Neuronal stem cell (in vitro differentiated cells): ENCODE data around the gene SAP25.
"Not testable (repeated sequence)": the region's sequence is repeated elsewhere in the genome, so short reads cannot be mapped to it uniquely, and the experiment has no call there.

ENCODE experiments used
- DNase-seq: peaks from one replicate; pipeline ENCODE4 v3.0.0-alpha.2; 2013; ENCODE audit warnings: low spot score
- H2AFZ ChIP-seq: one replicate; pipeline ENCODE4 v1.6.1; 2013; ENCODE audit warnings: mild to moderate bottlenecking, low read length, inconsistent platforms
- H2AK5ac ChIP-seq: 2 replicates; pipeline ENCODE4 v1.6.1; 2013; ENCODE audit warnings: low read depth, mild to moderate bottlenecking, inconsistent platforms, low read length, moderate library complexity, mixed read lengths
- H2BK120ac ChIP-seq: 2 replicates; pipeline ENCODE4 v1.6.1; 2013; ENCODE audit warnings: low read depth, mild to moderate bottlenecking, inconsistent platforms, low read length, moderate library complexity, mixed read lengths
- H2BK12ac ChIP-seq: one replicate; pipeline ENCODE4 v1.6.1; 2013; ENCODE audit warnings: low read length, inconsistent platforms
- H2BK15ac ChIP-seq: 2 replicates; pipeline ENCODE4 v1.6.1; 2013; ENCODE audit warnings: mild to moderate bottlenecking, low read length, inconsistent platforms, mixed read lengths
- H2BK5ac ChIP-seq: one replicate; pipeline ENCODE4 v1.6.1; 2013; ENCODE audit warnings: inconsistent platforms, mild to moderate bottlenecking, low read length, moderate library complexity
- H3K14ac ChIP-seq: one replicate; pipeline ENCODE4 v1.6.1; 2013; ENCODE audit warnings: low read length, inconsistent platforms
- H3K18ac ChIP-seq: 2 replicates; pipeline ENCODE4 v1.6.1; 2013; ENCODE audit warnings: low read length, inconsistent platforms
- H3K23ac ChIP-seq: 2 replicates; pipeline ENCODE4 v1.6.1; 2013; ENCODE audit warnings: low read depth, mild to moderate bottlenecking, mixed read lengths, low read length, inconsistent platforms; ENCODE audit not compliant: poor library complexity
- H3K27ac ChIP-seq: replicated peaks from 3 replicates; pipeline ENCODE4 v1.5.1; 2013; ENCODE audit warnings: low read length, inconsistent platforms
- H3K27me3 ChIP-seq, 3 experiments: 2 replicates each; pipeline ENCODE4 v1.6.1; 2013; ENCODE audit warnings: low read length in 3 of 3, mild to moderate bottlenecking in 2 of 3, inconsistent platforms in 1 of 3, low read depth in 1 of 3, mixed read lengths in 1 of 3, moderate library complexity in 1 of 3; ENCODE audit not compliant: control insufficient read depth in 3 of 3, insufficient read depth in 3 of 3
- H3K36me3 ChIP-seq, 2 donors: replicated peaks in 1 of 2; 2 replicates each; pipeline ENCODE4 v1.6.1; 2013; ENCODE audit warnings: low read length in 2 of 2; ENCODE audit not compliant: control insufficient read depth in 2 of 2, insufficient read depth in 2 of 2
- H3K4ac ChIP-seq: 2 replicates; pipeline ENCODE4 v1.6.1; 2013; ENCODE audit warnings: inconsistent platforms, mild to moderate bottlenecking, low read length, moderate library complexity
- H3K4me1 ChIP-seq, 2 donors: 1 replicate in 1 of 2; 2 replicates in 1 of 2; pipeline ENCODE4 v1.6.1; 2013; ENCODE audit warnings: low read length in 2 of 2, low read depth in 1 of 2; ENCODE audit not compliant: control insufficient read depth in 2 of 2, insufficient read depth in 1 of 2
- H3K4me2 ChIP-seq: one replicate; pipeline ENCODE4 v1.6.1; 2013; ENCODE audit warnings: mild to moderate bottlenecking, low read length, inconsistent platforms; ENCODE audit not compliant: insufficient read depth, poor library complexity, severe bottlenecking
- H3K4me3 ChIP-seq, 2 donors: 2 replicates each; pipeline ENCODE4 v1.5.1; 2013; ENCODE audit warnings: low read length in 2 of 2, mild to moderate bottlenecking in 2 of 2, inconsistent platforms in 1 of 2, moderate library complexity in 1 of 2
- H3K79me1 ChIP-seq: one replicate; pipeline ENCODE4 v1.6.1; 2013; ENCODE audit warnings: low read depth, mild to moderate bottlenecking, inconsistent platforms, low read length, moderate library complexity
- H3K9ac ChIP-seq: one replicate; pipeline ENCODE4 v1.6.1; 2013; ENCODE audit warnings: mild to moderate bottlenecking, low read depth, low read length, inconsistent platforms; ENCODE audit not compliant: poor library complexity
- H3K9me3 ChIP-seq, 2 donors: replicated peaks in 1 of 2; 2 replicates each; pipeline versions ENCODE3 to v1.6.1; 2013; ENCODE audit warnings: low read length in 2 of 2, mild to moderate bottlenecking in 2 of 2, inconsistent platforms in 1 of 2, low read depth in 1 of 2, mixed read lengths in 1 of 2, moderate library complexity in 1 of 2; ENCODE audit not compliant: control insufficient read depth in 2 of 2, insufficient read depth in 1 of 2
- H4K8ac ChIP-seq: one replicate; pipeline ENCODE4 v1.6.1; 2013; ENCODE audit warnings: low read depth, mild to moderate bottlenecking, inconsistent platforms, low read length, moderate library complexity
- H4K91ac ChIP-seq: one replicate; pipeline ENCODE4 v1.6.1; 2013; ENCODE audit warnings: low read length, low read depth, mild to moderate bottlenecking, inconsistent platforms; ENCODE audit not compliant: poor library complexity
- WGBS, 2 donors: extraction: QIAGEN DNeasy Blood & Tissue Kit; methylation state at CpG; one replicate each; pipeline ENCODE4 v1.1.7; 2013; ENCODE audit warnings: missing lambda C conversion rate in 2 of 2, mixed read lengths in 1 of 2; ENCODE audit not compliant: insufficient read length in 2 of 2, insufficient replicate concordance in 1 of 2; ENCODE audit errors: extremely low coverage in 2 of 2; 5-methylcytosine and 5-hydroxymethylcytosine counted together

Gene SAP25

GRCh38 chr7:100536695-100537094 is 37.0 kb downstream of the SAP25 start:
- not testable (repeated sequence) for DNase-seq, H3K4me2 ChIP-seq
- WGBS, 2 donors = no CpG with 5 or more reads among the region's 2 CpGs

GRCh38 chr7:100535982-100536381 is 37.7 kb downstream of the SAP25 start:
- H3K9me3 ChIP-seq = not testable (repeated sequence)

More at GRCh38 chr7:100536695-100537094, 37.0 kb downstream of the SAP25 start:
- H2BK15ac ChIP-seq, H3K4me1 ChIP-seq, H2BK120ac ChIP-seq, H3K27ac ChIP-seq, H2AFZ ChIP-seq, H4K91ac ChIP-seq, H3K9me3 ChIP-seq, H2BK5ac ChIP-seq, H4K8ac ChIP-seq, H3K4me3 ChIP-seq, H3K79me1 ChIP-seq, H3K9ac ChIP-seq, H3K4ac ChIP-seq, H2AK5ac ChIP-seq, H3K14ac ChIP-seq, H3K27me3 ChIP-seq, H3K18ac ChIP-seq, H3K36me3 ChIP-seq, H3K23ac ChIP-seq, H2BK12ac ChIP-seq: not testable (repeated sequence)

GRCh38 chr7:100532165-100533022 is 41.3 kb downstream of the SAP25 start:
- Histone ChIP-seq H3K4ac (no peak overlapping the region), H3K9ac (no peak overlapping the region), H2BK12ac (no peak overlapping the region), H3K4me3 (no peak overlapping the region), H3K36me3 (no peaks in the 10 kb centered on the region), H3K18ac (no peak overlapping the region), H2AFZ (no peak overlapping the region), H3K9me3 (no peaks in the 10 kb centered on the region), H3K4me1 (no peaks in the 10 kb centered on the region), H3K4me2 (no peak overlapping the region), H4K91ac (no peak overlapping the region), H3K23ac (no peak overlapping the region), H3K27me3 (no peaks in the 10 kb centered on the region), H3K27ac (no peak overlapping the region), H2BK120ac (no peak overlapping the region), H2AK5ac (no peak overlapping the region), H3K79me1 (no peaks in the 10 kb centered on the region), H2BK5ac (no peak overlapping the region), H3K14ac (no peak overlapping the region), H2BK15ac (no peak overlapping the region), H4K8ac (no peak overlapping the region)
- no CpG with 5 or more reads among the region's 14 CpGs for WGBS, 2 donors
- DNase-seq = no peak

More at GRCh38 chr7:100535982-100536381, 37.7 kb downstream of the SAP25 start:
- not testable (repeated sequence) for H3K23ac ChIP-seq, H4K91ac ChIP-seq, H3K79me1 ChIP-seq, H2AK5ac ChIP-seq, H3K14ac ChIP-seq, H3K9ac ChIP-seq, H3K27me3 ChIP-seq, H3K4me3 ChIP-seq, H2BK12ac ChIP-seq, H2BK5ac ChIP-seq, H2BK15ac ChIP-seq, DNase-seq, H2BK120ac ChIP-seq, H3K18ac ChIP-seq, H3K4ac ChIP-seq, H2AFZ ChIP-seq, H4K8ac ChIP-seq, H3K4me1 ChIP-seq, H3K4me2 ChIP-seq, H3K36me3 ChIP-seq, H3K27ac ChIP-seq
- no CpG with 5 or more reads among the region's 9 CpGs for WGBS, 2 donors

DNA sequence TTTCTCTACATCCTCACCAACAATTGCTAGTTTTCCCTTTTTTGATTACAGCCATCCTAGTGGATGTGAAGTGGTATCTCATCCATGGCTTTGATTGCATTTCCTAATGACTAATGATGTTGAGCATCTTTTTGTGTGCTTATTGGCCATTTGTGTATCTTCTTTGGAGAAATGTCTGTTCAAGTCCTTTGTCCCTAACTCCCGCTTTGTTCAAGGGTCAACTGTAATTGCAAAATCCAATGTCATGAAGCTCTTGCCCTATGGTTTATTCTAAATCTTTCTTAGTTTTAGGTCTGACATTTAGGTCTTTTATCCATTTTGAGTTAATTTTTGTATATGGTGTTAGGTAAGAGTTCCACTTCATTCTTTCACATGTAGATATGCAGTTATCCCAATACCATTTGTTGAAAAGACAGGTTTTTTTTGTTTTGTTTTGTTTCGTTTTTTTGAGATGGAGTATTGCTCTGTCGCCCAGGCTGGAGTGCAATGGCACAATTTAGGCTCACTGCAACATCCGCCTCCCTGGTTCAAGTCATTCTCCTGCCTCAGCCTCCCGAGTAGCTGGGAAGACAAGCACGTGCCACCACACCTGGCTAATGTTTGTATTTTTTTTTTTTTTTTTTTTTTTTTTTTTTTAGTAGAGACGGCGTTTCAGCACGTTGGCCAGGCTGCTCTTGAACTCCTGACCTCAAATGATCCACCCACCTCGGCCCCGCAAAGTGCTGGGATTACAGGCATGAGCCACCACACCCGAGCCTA is 45.4 kb downstream of the SAP25 start:
- H3K9ac ChIP-seq, H3K4me2 ChIP-seq, H3K27me3 ChIP-seq, H2BK15ac ChIP-seq, H2BK5ac ChIP-seq, H3K36me3 ChIP-seq, H2BK12ac ChIP-seq, H3K9me3 ChIP-seq, H3K14ac ChIP-seq, H2BK120ac ChIP-seq, H3K4ac ChIP-seq, H3K79me1 ChIP-seq, H2AK5ac ChIP-seq, H3K23ac ChIP-seq, H3K4me1 ChIP-seq, H2AFZ ChIP-seq, DNase-seq, H3K18ac ChIP-seq, H4K8ac ChIP-seq, H3K4me3 ChIP-seq, H4K91ac ChIP-seq, H3K27ac ChIP-seq: not testable (repeated sequence)
- no CpG with 5 or more reads among the region's 12 CpGs for WGBS, 2 donors
